LNCAP (cell line): ENCODE data around the gene NEU4.

Experiments used
- TF ChIP-seq, protein P1 (sequence below): fragments of 450-650 bp; IDR thresholded peaks from 2 replicates; pipeline ENCODE4 v1.5.1; 2017; ENCODE audit warnings: mild to moderate bottlenecking

The NEU4 gene

DNA sequence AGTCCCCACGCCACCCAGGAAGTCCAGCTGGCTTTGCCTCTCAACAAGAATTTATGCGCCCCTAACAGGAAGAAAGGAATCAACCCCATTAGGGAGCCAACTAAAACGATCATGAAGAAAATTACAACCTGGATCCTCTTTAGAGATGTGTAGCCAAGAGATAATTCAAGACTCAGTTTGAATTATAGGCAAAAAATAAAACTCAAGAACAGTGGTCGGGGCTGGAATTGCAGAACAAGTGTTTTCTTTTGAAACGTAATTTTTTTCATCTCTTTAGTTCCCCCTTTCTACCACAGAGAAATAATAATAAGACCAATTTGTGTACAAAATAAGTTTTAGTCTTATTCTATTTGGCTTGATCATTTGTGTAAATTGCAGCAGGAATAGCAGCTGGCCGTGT is 27.3 kb downstream of the NEU4 start:
- TF ChIP-seq, protein P1, sequence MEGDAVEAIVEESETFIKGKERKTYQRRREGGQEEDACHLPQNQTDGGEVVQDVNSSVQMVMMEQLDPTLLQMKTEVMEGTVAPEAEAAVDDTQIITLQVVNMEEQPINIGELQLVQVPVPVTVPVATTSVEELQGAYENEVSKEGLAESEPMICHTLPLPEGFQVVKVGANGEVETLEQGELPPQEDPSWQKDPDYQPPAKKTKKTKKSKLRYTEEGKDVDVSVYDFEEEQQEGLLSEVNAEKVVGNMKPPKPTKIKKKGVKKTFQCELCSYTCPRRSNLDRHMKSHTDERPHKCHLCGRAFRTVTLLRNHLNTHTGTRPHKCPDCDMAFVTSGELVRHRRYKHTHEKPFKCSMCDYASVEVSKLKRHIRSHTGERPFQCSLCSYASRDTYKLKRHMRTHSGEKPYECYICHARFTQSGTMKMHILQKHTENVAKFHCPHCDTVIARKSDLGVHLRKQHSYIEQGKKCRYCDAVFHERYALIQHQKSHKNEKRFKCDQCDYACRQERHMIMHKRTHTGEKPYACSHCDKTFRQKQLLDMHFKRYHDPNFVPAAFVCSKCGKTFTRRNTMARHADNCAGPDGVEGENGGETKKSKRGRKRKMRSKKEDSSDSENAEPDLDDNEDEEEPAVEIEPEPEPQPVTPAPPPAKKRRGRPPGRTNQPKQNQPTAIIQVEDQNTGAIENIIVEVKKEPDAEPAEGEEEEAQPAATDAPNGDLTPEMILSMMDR = no peak

- TF ChIP-seq, protein P1 = no peak
Observed at GRCh38 chr2:241837197-241837965, 28.4 kb downstream of the NEU4 start.

DNA sequence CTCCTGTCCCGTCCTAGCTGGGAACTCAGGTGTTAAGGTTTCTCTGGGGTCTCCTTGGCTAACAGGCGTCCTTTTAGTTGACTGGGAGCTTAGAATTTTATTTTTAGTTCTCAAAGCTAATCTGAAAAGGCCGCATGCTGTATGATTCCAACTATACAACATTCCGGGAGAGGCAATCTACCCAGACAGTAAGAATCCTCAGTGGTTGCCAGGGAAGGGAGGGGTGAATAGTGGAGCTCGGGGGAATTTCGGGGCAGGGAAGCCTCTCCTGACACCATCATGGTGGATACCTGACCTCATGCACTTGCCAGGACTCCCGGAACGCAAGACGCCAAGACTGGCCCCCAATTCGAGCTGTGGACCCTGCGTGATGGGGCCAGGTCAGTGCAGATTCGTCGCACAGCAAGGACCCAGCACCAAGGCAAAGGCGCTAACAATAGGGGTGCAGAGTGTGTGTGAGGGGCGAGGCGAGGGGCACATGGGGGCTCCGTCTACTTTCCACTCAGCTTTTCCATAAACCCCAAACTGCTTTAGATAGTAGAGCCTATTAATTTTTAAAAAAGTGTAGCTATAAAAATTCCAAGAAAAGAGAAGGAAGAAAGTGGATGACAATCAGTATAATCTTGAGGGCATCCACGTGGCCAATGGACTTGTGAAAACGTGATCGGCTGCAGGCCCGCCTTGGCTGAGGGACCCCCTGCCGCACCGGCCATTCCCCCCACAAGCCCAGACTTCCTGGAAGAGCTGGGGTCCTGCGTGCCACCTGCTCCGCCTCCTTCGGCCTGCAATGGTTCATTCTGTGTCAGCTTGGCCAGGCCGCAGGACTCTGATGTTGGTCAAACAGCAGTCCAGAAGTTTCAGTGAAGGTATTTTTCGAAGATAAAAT is 32.4 kb downstream of the NEU4 start:
- TF ChIP-seq, protein P1 = no peak

- TF ChIP-seq, protein P1 = no peak
Observed at GRCh38 chr2:241842067-241842415, 33.0 kb downstream of the NEU4 start.

- TF ChIP-seq, protein P1 = no peak
Observed at GRCh38 chr2:241842620-241843211, 33.7 kb downstream of the NEU4 start.

DNA sequence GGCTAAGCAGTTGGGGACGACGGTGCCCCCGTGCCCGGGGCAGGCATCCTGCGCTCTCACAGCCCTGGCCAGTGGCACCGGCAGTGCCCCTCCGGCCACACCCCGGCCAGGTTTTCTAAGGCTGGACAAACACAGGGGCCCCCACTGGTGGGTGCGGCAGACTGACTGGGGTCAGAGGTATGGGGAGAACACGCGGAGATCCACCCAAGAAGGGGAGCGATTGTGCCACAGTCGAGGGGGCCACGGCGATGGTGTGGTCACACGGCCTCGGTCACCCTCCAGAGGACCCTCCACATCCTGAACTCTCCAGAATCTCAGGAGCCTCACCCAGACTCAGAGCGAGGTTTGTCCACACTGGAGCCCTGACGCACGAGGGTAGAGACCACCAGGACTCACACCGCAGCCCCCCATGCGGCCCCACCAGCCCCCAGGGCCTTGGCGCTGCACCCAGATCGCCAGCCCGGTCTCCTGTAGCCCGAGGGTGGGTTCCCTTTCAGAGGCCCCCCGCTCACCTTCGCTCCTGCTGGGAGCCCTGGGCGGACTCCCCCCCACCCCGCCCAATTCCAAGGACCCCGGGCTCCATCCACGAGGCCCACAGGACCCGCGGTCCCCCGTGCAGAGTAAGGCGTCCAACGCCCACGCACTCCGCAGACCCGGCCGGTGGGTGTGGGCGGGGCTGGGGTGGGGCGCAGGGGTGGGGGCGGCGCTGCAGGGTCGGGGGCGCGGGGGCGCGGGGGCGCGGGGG is 34.5 kb downstream of the NEU4 start:
- TF ChIP-seq, protein P1 = no peak
